Measurements from ENCODE around the gene PTX4.

Gene PTX4

DNA sequence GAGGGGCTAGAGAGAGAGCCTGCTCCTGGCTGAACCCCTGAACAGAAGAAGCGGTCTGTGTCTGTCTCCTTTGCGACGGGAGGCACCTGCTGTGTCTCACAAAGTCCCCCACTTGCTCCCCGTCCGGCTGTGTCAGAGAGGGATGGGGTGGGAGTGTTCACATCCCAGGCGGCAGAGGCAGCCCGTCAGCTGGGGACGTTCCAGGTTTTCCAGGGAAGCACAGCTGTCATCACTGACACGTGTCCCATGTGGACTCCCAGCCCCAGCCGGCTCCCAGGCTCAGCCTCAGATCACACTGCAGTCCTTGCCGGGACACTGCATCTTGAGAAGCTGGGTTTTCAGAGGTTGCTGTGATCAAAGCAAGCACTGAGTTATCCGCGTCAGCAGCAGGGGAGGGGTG is 6.0 kb upstream of the PTX4 start:
- TF ChIP-seq, protein P1, sequence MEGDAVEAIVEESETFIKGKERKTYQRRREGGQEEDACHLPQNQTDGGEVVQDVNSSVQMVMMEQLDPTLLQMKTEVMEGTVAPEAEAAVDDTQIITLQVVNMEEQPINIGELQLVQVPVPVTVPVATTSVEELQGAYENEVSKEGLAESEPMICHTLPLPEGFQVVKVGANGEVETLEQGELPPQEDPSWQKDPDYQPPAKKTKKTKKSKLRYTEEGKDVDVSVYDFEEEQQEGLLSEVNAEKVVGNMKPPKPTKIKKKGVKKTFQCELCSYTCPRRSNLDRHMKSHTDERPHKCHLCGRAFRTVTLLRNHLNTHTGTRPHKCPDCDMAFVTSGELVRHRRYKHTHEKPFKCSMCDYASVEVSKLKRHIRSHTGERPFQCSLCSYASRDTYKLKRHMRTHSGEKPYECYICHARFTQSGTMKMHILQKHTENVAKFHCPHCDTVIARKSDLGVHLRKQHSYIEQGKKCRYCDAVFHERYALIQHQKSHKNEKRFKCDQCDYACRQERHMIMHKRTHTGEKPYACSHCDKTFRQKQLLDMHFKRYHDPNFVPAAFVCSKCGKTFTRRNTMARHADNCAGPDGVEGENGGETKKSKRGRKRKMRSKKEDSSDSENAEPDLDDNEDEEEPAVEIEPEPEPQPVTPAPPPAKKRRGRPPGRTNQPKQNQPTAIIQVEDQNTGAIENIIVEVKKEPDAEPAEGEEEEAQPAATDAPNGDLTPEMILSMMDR (IDR thresholded peaks at IDR 0.05), result no peak

DNA sequence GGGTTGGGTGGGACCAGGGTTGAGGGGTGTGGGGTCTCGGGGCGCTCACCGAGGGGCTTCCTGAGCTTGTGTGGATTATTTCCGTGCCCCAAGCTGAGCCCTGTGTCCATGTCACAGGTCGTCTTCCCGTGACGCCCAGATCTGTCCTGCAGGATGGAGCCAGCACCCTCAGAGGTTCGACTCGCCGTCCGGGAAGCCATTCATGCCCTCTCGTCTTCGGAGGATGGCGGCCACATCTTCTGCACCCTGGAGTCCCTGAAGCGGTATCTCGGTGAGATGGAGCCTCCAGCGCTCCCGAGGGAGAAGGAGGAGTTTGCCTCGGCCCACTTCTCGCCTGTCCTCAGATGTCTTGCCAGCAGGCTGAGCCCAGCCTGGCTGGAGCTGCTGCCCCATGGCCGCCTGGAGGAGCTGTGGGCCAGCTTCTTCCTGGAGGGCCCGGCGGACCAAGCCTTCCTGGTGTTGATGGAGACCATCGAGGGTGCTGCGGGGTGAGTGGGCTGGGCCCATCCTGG is 5.4 kb upstream of the PTX4 start:
- TF ChIP-seq, protein P1 (IDR thresholded peaks at IDR 0.05), result peak; percentile 71

DNA sequence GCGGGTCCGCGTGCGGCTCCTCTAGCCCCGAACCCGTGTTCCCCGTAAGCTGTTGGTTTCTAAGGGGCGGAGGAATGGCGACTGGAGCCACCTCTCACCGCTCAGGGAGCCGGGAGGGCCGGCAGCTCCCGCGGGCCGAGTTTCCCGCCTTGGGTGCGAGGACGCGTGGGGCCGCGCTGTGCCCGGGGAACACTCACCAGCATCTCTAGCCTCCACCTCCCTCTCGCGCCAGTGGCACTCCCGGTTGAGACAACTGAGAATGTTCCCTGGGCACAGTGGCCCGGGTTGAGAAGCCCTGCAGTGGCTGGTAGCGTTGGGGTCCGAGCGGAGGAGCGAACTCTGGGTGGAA is 5.0 kb upstream of the PTX4 start:
- TF ChIP-seq, protein P1 (IDR thresholded peaks at IDR 0.05), result no peak

DNA sequence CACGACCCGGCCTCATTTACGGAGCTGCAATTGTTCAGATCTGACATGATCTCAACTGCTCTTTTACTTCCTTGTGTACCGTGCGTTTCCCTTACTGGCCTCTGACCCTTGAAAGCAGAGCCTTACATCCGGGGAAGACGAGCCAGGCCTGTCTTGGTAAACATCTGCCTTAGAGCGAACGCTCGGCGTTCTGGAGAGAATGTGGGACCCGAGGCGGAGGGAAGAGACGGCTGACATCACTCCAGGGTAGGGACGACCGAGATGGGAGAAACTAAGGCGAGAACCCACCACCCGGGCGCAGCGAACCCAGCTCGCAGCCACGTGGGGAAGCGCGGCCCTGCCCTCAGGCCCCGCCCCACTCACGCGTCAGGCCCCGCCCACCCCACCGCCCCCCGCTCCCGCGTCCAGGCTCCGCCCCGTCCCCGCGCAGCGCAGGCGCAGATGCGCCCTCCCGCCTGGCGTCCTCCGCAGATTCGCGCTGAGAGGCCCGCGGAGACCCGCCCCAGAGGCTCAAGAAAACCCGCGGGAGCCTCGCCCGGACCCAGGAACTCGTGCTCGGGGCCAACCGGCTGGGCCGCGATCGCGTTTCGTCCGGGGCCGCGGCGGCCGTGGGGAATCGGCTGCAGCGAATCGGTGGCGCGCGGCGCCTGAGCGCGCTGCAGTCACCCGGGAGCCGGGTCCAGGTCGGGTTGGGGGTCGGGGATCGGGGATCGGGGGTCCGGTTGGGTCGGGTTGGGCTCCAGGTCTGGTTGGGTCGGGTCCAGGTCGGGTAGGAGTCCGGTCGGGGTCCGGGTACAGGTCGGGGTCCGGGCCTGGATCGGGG is 4.4 kb upstream of the PTX4 start, which contains the start of gene TELO2:
Gene TELO2, plus strand, starts transcription at position 438 of the 823 bp plus-strand sequence. CDS start 922 bp downstream, outside the sequence.
- TF ChIP-seq, protein P1 (IDR thresholded peaks at IDR 0.05), result no peak

DNA sequence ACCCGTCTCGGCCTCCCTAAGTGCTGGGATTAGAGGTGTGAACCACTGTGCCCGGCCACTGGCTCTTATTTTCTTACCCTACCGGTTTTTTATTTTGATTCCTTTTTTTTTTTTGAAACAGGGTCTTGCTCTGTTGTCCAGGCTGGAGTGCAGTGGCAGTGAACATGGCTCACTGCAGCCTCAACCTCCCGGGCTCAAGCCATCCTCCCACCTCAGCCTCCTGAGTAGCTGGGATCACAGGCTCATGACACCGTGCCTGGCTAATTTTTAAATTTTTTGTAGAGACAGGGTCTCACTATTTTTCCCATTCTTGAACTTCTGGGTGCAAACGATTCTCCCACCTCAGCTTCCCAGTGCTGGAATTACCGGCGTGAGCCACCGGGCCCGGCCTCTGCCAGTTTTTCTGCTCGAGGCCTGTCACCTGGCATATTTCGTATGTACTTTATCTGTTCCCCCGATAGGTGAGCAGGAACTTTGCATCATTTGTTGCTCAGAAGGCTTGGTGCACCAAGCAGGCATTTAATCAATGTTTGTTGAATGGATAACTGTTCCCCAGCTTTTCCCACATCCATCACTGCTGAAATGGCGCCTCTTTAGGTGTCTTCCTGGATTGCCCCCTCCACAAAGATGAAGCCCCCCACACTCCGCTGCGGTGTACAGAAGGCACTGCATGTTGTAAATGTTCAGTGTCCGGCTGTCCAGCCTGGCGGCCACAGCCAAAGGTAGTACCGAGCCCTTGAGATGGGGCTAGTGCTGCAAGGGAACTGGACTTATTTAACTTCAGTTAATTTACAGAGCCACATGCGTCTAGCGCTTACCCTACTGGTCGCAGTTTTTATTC is 3.6 kb upstream of the PTX4 start:
- TF ChIP-seq, protein P1 (IDR thresholded peaks at IDR 0.05), result no peak

DNA sequence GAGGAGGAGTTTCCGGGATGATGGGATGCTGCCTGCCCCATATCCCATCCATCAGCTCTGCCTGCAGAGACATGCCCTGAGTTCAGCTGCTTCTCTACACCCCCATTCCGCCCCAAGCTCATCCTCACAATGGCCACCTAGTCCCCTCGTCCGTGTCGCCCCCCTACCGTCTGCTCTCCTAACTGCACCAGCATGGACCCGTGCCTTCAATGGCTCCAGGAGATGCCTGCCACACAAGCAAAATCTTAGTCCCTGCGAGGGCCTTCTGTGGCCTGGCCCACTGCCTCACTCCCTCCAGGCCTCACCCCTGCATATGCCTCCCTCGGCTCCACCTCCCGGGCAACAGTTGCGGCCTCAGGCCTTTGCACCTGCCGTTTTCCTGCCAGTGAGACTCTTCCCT is 2.6 kb upstream of the PTX4 start:
- TF ChIP-seq, protein P1 (IDR thresholded peaks at IDR 0.05), result no peak

DNA sequence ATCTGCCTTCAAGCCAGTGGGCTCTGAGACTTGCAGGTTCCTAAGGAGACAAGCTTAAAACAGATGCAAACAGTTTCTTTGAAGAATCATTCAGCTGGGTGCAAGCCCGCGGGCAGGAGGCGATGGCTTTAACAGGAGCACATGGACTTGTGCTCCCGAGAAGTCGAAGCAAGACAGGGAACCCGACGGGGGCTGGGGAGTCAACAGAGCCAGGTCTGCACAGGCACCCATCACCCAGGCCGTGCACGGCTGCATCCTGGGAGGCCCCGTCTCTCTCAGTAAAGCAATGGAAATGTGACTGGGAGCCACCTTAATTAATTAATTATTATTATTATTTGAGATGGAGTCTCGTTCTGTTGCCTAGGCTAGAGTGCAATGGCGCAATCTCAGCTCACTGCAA is 333 bp upstream of the PTX4 start:
- TF ChIP-seq, protein P1 (IDR thresholded peaks at IDR 0.05), result no peak
